ENCODE measurements around the gene CAMKMT. TPM values are rescaled to one million over a fixed set of nuclear protein-coding genes. Genes with fewer than 3 reads are reported as not detected.

Gene CAMKMT
- total RNA-seq, 5 donors from 2014 or later (not counting 1 experiment from before 2014, with no cell fraction given), result 11.9 to 20.2 (median 16.5) TPM

DNA sequence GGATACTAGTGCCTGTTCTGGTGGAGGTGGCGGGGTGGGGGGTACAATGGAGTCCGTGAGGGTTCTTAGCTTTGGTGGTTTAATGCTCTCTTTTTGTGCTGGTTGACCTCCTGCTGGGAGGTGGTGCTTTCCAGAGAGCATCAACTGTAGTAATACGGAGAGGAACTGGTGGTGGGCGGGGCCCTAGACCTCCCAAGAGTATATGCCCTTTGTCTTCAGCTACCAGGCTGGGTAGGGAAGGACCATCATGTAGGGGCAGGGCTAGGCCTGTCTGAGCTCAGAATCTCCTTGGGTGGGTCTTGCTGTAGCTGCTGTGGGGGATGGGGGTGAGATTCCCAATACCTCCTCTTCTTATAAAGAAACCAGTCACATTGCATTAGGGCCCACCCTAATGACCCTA is 27.1 kb downstream of the CAMKMT start:
- Mint-ChIP-seq H3K4me3 (no peak overlapping the region), H3K27me3 (no peaks in the 10 kb centered on the region), H3K4me1 (peaks cover 21 to 35% (median 27%) of the 10 kb centered on the region in 3 donors), H3K9me3 (peaks cover 7 to 19% (median 10%) of the 10 kb centered on the region in 3 donors), H3K27ac (no peak overlapping the region), H3K36me3 (peaks cover 35% of the 10 kb centered on the region)
- DNase-seq, result no peak
- no peaks in the 10 kb centered on the region for H3K4me1 ChIP-seq (ENCODE audit: control insufficient read depth in 1 of 2, extremely low read depth in 1 of 2, insufficient read depth in 2 of 2, low read length in 2 of 2)
- H3K27ac ChIP-seq (ENCODE audit: low read length), result no peak overlapping the region
- CTCF ChIA-PET, result no interaction called here
- ATAC-seq (replicated peaks in 1 of 4), result no peak
- no peak overlapping the region for H3K4me3 ChIP-seq (ENCODE audit: control insufficient read depth in 1 of 2, extremely low read depth in 1 of 2, low read length in 1 of 2)
- POLR2A ChIA-PET, result no interaction called here
- no peaks in the 10 kb centered on the region for H3K9me3 ChIP-seq
- H3K36me3 ChIP-seq (ENCODE audit: control insufficient read depth in 2 of 2, extremely low read depth in 1 of 2, insufficient read depth in 1 of 2, low read length in 1 of 2), result no peaks in the 10 kb centered on the region
- 48% methylated on average over 3 of the region's 4 CpGs for WGBS (ENCODE audit: insufficient coverage)
- no peaks in the 10 kb centered on the region for H3K27me3 ChIP-seq (replicated peaks in 1 of 2; ENCODE audit: control insufficient read depth in 2 of 2, extremely low read depth in 1 of 2, insufficient read depth in 2 of 2, low read length in 1 of 2)

DNA sequence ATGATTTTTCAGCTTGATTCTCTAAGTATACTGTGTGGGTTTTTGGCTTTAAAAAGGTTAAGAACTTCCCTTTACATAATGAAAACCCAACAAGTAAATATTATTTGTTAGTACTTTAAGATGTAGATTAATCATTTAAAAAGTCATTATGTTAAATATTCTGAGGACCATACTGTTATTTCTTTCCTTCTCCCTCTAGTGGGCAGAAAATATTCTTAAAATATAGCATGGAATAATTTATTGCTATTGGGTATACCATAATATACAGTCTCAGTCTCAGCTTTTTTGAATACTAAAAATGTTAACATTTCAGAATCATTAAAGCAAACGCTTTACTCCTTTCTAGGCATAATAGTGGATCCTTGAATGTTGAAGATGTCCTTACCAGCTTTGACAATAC is 28.1 kb downstream of the CAMKMT start:
- no peaks in the 10 kb centered on the region for H3K27me3 ChIP-seq (replicated peaks in 1 of 2; ENCODE audit: control insufficient read depth in 2 of 2, extremely low read depth in 1 of 2, insufficient read depth in 2 of 2, low read length in 1 of 2)
- H3K36me3 ChIP-seq (ENCODE audit: control insufficient read depth in 2 of 2, extremely low read depth in 1 of 2, insufficient read depth in 1 of 2, low read length in 1 of 2), result no peaks in the 10 kb centered on the region
- no peak overlapping the region for H3K27ac ChIP-seq (ENCODE audit: low read length)
- POLR2A ChIA-PET, result no interaction called here
- H3K36me3 Mint-ChIP-seq, result peaks cover 25% of the 10 kb centered on the region
- no CpG with 5 or more reads among the region's 1 CpG for WGBS (ENCODE audit: insufficient coverage)
- H3K9me3 Mint-ChIP-seq, result peaks cover 2 to 12% (median 7%) of the 10 kb centered on the region in 3 donors
- H3K4me1 Mint-ChIP-seq, result peaks cover 19 to 31% (median 24%) of the 10 kb centered on the region in 3 donors
- CTCF ChIA-PET, result interaction anchor here in 1 of 2 donors (1.2 to 1.5 kb wide), 3 partner anchors 24 to 89 kb away, joined by 3 to 5 read pairs (median 4); no protein-coding TSS in a partner anchor
- ATAC-seq (replicated peaks in 1 of 4) (no peak), DNase-seq (no peak)
- H3K27me3 Mint-ChIP-seq, result no peaks in the 10 kb centered on the region
- H3K4me3 ChIP-seq (ENCODE audit: control insufficient read depth in 1 of 2, extremely low read depth in 1 of 2, low read length in 1 of 2), result no peak overlapping the region
- H3K4me1 ChIP-seq (ENCODE audit: control insufficient read depth in 1 of 2, extremely low read depth in 1 of 2, insufficient read depth in 2 of 2, low read length in 2 of 2), result no peaks in the 10 kb centered on the region
- no peak overlapping the region for H3K4me3 Mint-ChIP-seq
- H3K27ac Mint-ChIP-seq, result no peak overlapping the region
- H3K9me3 ChIP-seq, result no peaks in the 10 kb centered on the region

DNA sequence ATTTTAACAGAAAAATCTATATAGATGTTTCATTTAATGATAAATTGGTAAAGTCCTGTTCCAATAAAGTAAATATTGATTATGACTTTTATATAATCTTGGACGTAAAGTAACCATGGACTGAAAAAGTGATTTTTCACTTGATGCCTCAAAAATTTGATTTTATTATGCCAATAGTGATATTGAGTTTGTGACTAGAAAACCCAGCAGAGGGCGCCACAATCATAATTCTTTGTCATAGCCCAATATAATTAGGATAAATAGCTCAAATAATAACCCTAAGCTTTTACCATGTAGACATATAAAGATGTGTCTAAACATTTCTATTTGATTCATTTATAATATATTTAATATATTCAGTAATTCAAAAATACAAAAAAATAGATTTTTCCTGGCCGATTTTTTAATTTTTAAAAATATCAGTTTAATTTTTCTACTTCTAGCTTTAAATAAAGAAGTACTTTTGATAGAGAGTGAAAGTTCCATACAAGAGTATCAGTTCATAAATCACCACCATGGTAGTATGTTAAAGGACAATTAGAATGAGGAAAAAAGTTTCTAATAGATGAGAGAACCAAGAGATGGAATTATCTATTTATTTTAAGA is 30.7 kb downstream of the CAMKMT start:
- Histone ChIP-seq H3K4me3 (ENCODE audit: control insufficient read depth in 1 of 2, extremely low read depth in 1 of 2, low read length in 1 of 2) (no peak overlapping the region), H3K27ac (ENCODE audit: low read length) (no peak overlapping the region), H3K27me3 (replicated peaks in 1 of 2; ENCODE audit: control insufficient read depth in 2 of 2, extremely low read depth in 1 of 2, insufficient read depth in 2 of 2, low read length in 1 of 2) (no peaks in the 10 kb centered on the region), H3K9me3 (no peaks in the 10 kb centered on the region), H3K4me1 (ENCODE audit: control insufficient read depth in 1 of 2, extremely low read depth in 1 of 2, insufficient read depth in 2 of 2, low read length in 2 of 2) (no peaks in the 10 kb centered on the region), H3K36me3 (ENCODE audit: control insufficient read depth in 2 of 2, extremely low read depth in 1 of 2, insufficient read depth in 1 of 2, low read length in 1 of 2) (no peaks in the 10 kb centered on the region)
- no peak overlapping the region for H3K27ac Mint-ChIP-seq
- ATAC-seq (replicated peaks in 1 of 4), result no peak
- CTCF ChIA-PET, result interaction anchor here (0.5 to 2.9 kb wide), 18 partner anchors 10 to 566 kb away, joined by 3 to 22 read pairs (median 3); partner anchors contain the start of genes CAMKMT (in 1 of the 2) and PREPL (in 1 of the 2)
- peaks cover 8 to 14% (median 14%) of the 10 kb centered on the region in 3 donors for H3K4me1 Mint-ChIP-seq
- peaks cover 0 to 4% (median 1%) of the 10 kb centered on the region in 3 donors for H3K9me3 Mint-ChIP-seq
- POLR2A ChIA-PET, result interaction anchor here in 1 of 2 donors (0.8 kb wide), 1 partner anchor 31 kb away, joined by 3 read pairs; the partner anchor contains the start of gene CAMKMT
- H3K27me3 Mint-ChIP-seq, result no peaks in the 10 kb centered on the region
- WGBS (ENCODE audit: insufficient coverage), result no CpG with 5 or more reads among the region's 3 CpGs
- no peak overlapping the region for H3K4me3 Mint-ChIP-seq
- DNase-seq, result peak in 26 of 35 experiments; percentile 4 to 59 (median 44)
- H3K36me3 Mint-ChIP-seq, result peaks cover 11% of the 10 kb centered on the region

DNA sequence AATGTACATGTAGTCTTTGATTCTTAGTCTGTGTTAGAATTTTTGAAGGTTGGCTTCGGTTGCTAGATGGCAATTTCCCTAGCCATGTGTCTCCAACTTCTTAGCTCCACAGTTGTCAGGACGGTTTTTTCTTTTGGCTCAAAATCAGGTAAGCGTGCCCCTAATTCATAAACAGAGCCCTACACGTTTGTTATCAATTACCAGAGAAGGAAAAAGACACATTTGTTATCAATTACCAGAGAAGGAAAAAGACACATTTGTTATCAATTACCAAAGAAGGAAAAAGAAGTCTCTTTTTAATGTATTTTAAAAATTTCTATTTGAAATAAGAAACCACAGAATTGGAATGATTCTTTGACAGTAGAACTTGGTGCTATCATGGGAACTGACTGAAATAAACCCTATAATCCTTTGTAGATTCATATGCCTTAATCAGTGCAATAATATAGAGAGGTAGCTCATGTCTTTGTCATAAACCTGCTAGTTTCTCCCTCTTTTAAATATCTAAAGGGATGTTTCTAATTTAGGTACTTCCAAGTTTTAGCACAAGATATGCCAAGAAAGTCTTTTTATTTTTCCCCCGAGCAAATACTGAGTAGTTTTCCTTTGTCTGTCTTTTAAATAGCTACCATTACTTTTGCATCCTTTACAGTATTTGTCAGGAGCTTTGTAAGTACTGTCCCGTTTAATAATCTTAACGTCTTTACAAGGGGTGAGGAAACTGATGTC is 35.9 kb downstream of the CAMKMT start:
- Mint-ChIP-seq H3K27ac (no peak overlapping the region), H3K36me3 (peaks cover 12% of the 10 kb centered on the region), H3K4me3 (no peak overlapping the region), H3K9me3 (no peaks in the 10 kb centered on the region), H3K27me3 (no peaks in the 10 kb centered on the region), H3K4me1 (peaks cover 0 to 12% (median 4%) of the 10 kb centered on the region in 3 donors)
- H3K9me3 ChIP-seq, result no peaks in the 10 kb centered on the region
- no peak overlapping the region for H3K27ac ChIP-seq (ENCODE audit: low read length)
- WGBS (ENCODE audit: insufficient coverage), result no CpG with 5 or more reads among the region's 7 CpGs
- no peak for DNase-seq
- H3K4me1 ChIP-seq (ENCODE audit: control insufficient read depth in 1 of 2, extremely low read depth in 1 of 2, insufficient read depth in 2 of 2, low read length in 2 of 2), result no peaks in the 10 kb centered on the region
- no peak overlapping the region for H3K4me3 ChIP-seq (ENCODE audit: control insufficient read depth in 1 of 2, extremely low read depth in 1 of 2, low read length in 1 of 2)
- no peak for ATAC-seq (replicated peaks in 1 of 4)
- ChIA-PET CTCF (interaction anchor here in 1 of 2 donors (0.7 kb wide), 1 partner anchor 72 kb away, joined by 3 read pairs; no protein-coding TSS in a partner anchor), POLR2A (no interaction called here)
- no peaks in the 10 kb centered on the region for H3K36me3 ChIP-seq (ENCODE audit: control insufficient read depth in 2 of 2, extremely low read depth in 1 of 2, insufficient read depth in 1 of 2, low read length in 1 of 2)
- H3K27me3 ChIP-seq (replicated peaks in 1 of 2; ENCODE audit: control insufficient read depth in 2 of 2, extremely low read depth in 1 of 2, insufficient read depth in 2 of 2, low read length in 1 of 2), result no peaks in the 10 kb centered on the region

DNA sequence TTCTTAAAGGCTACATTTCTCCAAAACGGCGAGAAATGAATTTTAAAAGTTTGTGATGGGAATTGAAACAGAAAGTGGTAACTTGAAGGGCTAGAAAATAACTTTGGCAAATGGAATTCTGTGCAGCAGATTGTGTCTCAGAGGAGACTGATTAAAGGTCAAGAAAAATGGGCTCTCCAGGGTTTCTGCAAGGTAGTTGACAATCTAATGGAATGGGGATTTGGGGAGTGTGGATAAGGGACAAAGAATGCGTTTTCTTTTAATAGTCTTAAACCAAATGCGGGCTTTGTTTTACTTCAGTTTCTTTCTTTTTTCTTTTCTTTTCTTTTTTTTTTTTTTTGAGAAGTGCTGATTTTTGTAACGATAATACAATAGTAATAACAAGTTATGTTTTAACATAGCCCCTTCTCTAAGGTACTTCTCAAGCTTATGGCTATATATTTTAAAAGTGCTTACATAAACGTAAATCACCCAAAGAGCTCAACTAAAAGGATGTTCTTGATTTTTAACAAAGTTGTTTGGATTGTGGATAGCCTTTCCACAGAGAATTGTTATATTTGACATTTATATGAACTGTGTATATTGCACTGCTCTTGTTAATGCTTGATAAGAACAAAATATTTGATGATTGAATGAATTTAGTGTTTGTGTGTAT is 36.6 kb downstream of the CAMKMT start:
- no peak overlapping the region for H3K4me3 ChIP-seq (ENCODE audit: control insufficient read depth in 1 of 2, extremely low read depth in 1 of 2, low read length in 1 of 2)
- H3K9me3 ChIP-seq, result no peaks in the 10 kb centered on the region
- Mint-ChIP-seq H3K27me3 (no peaks in the 10 kb centered on the region), H3K4me3 (no peak overlapping the region), H3K36me3 (peaks cover 20% of the 10 kb centered on the region), H3K27ac (no peak overlapping the region), H3K9me3 (no peaks in the 10 kb centered on the region), H3K4me1 (peaks cover 0 to 12% (median 4%) of the 10 kb centered on the region in 3 donors)
- no peak for ATAC-seq (replicated peaks in 1 of 4)
- H3K27ac ChIP-seq (ENCODE audit: low read length), result no peak overlapping the region
- H3K27me3 ChIP-seq (replicated peaks in 1 of 2; ENCODE audit: control insufficient read depth in 2 of 2, extremely low read depth in 1 of 2, insufficient read depth in 2 of 2, low read length in 1 of 2), result no peaks in the 10 kb centered on the region
- no peak for DNase-seq
- H3K36me3 ChIP-seq (ENCODE audit: control insufficient read depth in 2 of 2, extremely low read depth in 1 of 2, insufficient read depth in 1 of 2, low read length in 1 of 2), result no peaks in the 10 kb centered on the region
- H3K4me1 ChIP-seq (ENCODE audit: control insufficient read depth in 1 of 2, extremely low read depth in 1 of 2, insufficient read depth in 2 of 2, low read length in 2 of 2), result no peaks in the 10 kb centered on the region
- no CpG with 5 or more reads among the region's 6 CpGs for WGBS (ENCODE audit: insufficient coverage)
- CTCF ChIA-PET, result interaction anchor here in 1 of 2 donors (0.7 kb wide), 1 partner anchor 89 kb away, joined by 3 read pairs; no protein-coding TSS in a partner anchor
- POLR2A ChIA-PET, result interaction anchor here in 1 of 2 donors (0.7 kb wide), 1 partner anchor 1966 kb away, joined by 3 read pairs; no protein-coding TSS in a partner anchor

DNA sequence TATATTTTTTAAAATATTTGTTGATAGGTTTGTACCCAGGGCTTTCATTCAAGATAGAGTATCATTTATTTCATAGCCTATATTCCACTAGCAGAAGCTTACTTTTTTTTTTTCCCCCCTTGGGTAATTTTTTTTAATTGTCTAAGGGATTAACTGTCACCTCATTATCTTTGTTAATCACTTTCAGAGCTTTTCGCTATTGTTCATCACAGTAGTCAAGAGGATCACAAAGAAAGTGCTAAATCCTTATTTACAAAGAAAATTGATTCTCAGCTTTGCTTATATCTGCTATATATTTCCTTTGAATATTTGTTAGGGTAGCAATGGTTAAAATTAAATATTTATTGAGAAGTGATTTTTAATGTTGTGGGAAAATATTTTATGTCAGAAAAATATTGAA is 59.0 kb downstream of the CAMKMT start:
- H3K27ac Mint-ChIP-seq, result no peak overlapping the region
- ATAC-seq (replicated peaks in 1 of 4) (no peak), DNase-seq (no peak)
- Histone ChIP-seq H3K4me1 (ENCODE audit: control insufficient read depth in 1 of 2, extremely low read depth in 1 of 2, insufficient read depth in 2 of 2, low read length in 2 of 2) (no peaks in the 10 kb centered on the region), H3K36me3 (ENCODE audit: control insufficient read depth in 2 of 2, extremely low read depth in 1 of 2, insufficient read depth in 1 of 2, low read length in 1 of 2) (no peaks in the 10 kb centered on the region), H3K27ac (ENCODE audit: low read length) (no peak overlapping the region), H3K4me3 (ENCODE audit: control insufficient read depth in 1 of 2, extremely low read depth in 1 of 2, low read length in 1 of 2) (no peak overlapping the region), H3K27me3 (replicated peaks in 1 of 2; ENCODE audit: control insufficient read depth in 2 of 2, extremely low read depth in 1 of 2, insufficient read depth in 2 of 2, low read length in 1 of 2) (no peaks in the 10 kb centered on the region), H3K9me3 (no peaks in the 10 kb centered on the region)
- H3K27me3 Mint-ChIP-seq, result no peaks in the 10 kb centered on the region
- H3K36me3 Mint-ChIP-seq, result peaks cover 33% of the 10 kb centered on the region
- ChIA-PET CTCF (no interaction called here), POLR2A (no interaction called here)
- peaks cover 0 to 11% (median 9%) of the 10 kb centered on the region in 3 donors for H3K4me1 Mint-ChIP-seq
- no peaks in the 10 kb centered on the region for H3K9me3 Mint-ChIP-seq
- no CpG with 5 or more reads among the region's 1 CpG for whole genome bisulfite sequencing (ENCODE audit: insufficient coverage)
- H3K4me3 Mint-ChIP-seq, result no peak overlapping the region

Measured in T-cell (primary cell).